Body of pancreas (tissue), 4 donors: ENCODE data around the gene CTPS2. TPM values are rescaled to one million over a fixed set of nuclear protein-coding genes. Genes with fewer than 3 reads are reported as not detected.

Experiments
- ATAC-seq: fragments of 150-250 bp; one replicate; pipeline ENCODE4 v1.9.1; 2016
- DNase-seq, 4 donors: peaks; one replicate each; pipeline ENCODE4 v3.0.0-alpha.2; 2019
- H3K27ac ChIP-seq, 4 donors: fragments of 200-600 bp; sonication (generic); 1 replicate in 3 of 4; 2 replicates in 1 of 4; pipeline versions ENCODE4 v1.5.1 to v1.6.1; 2016 to 2019; ENCODE audit warnings: mild to moderate bottlenecking in 1 of 4, mixed read lengths in 1 of 4, moderate library complexity in 1 of 4
- H3K27me3 ChIP-seq, 2 donors: fragments of 200-600 bp; sonication (generic); one replicate each; pipeline ENCODE4 v1.6.0; 2016; ENCODE audit warnings: mild to moderate bottlenecking in 1 of 2
- H3K36me3 ChIP-seq, 2 donors: fragments of 200-600 bp; sonication (generic); replicated peaks in 1 of 2; 2 replicates each; pipeline ENCODE4 v1.5.1; 2016; ENCODE audit warnings: low read depth in 2 of 2; ENCODE audit not compliant: insufficient read depth in 1 of 2
- H3K4me1 ChIP-seq: fragments of 200-600 bp; sonication (generic); one replicate; pipeline ENCODE4 v1.6.0; 2016
- H3K4me3 ChIP-seq, 2 donors: fragments of 200-600 bp; sonication (generic); 1 replicate in 1 of 2; 2 replicates in 1 of 2; pipeline ENCODE4 v1.5.1; 2016 to 2019
- H3K9me3 ChIP-seq, 3 donors: fragments of 200-600 bp; sonication (generic); 1 replicate in 2 of 3; 2 replicates in 1 of 3; pipeline ENCODE4 v1.5.1; 2016
- CTCF ChIP-seq, 7 experiments: fragments of 450-650 bp in 4 of 7; fragments of 200-600 bp in 3 of 7; sonication (generic) in 3 of 7; IDR thresholded peaks; one replicate each; pipeline ENCODE4 v1.5.1; 2016 to 2019; ENCODE audit warnings: antibody characterized with exemption in 7 of 7
- POLR2A ChIP-seq, 3 donors: fragments of 450-650 bp; IDR thresholded peaks; one replicate each; pipeline ENCODE4 v1.6.1; 2016; ENCODE audit warnings: antibody characterized with exemption in 3 of 3, mild to moderate bottlenecking in 2 of 3
- WGBS, 2 donors: methylation state at CpG; one replicate each; pipeline ENCODE4 v1.1.5; 2017; 5-methylcytosine and 5-hydroxymethylcytosine counted together
- intact Hi-C: fragments of 100-400 bp; cut with DNase I; formaldehyde crosslinking; loops from one replicate; pipeline ENCODE4 v1.15.1; 2023
- total RNA-seq, 2 donors: library from RNA; depleted of rRNA; stranded (reverse); fragments of >200 nt; gene quantifications; one replicate each; pipeline ENCODE4 v1.1.0, GENCODE V29; 2016

The CTPS2 gene
- total RNA-seq, 2 donors from 2014 or later, result 13.2 to 16.6 TPM

DNA sequence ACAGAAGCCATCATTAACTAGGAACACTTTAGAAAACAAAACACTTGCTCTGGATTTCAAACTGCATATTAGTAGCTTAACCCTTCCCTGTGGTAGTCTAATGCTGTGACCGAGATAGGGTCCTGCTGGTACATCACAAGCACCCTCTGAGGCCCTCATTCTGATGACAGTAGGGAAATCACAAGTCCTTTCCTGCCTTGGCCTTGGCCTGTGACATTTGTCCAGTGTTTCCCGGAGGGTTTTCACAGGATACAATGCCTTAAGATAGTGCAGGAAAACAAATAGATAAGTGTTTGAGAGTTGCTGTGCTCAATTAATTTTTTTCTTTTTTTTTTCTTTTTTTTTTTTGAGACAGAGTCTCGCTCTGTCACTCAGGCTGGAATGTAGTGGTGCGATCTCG, 36.0 kb upstream of the CTPS2 start:
- H3K9me3 ChIP-seq, result no peaks in the 10 kb centered on the region
- ATAC-seq (no peak), DNase-seq (no peak)
- H3K36me3 ChIP-seq, result no peaks in the 10 kb centered on the region
- no peaks in the 10 kb centered on the region for H3K27me3 ChIP-seq
- no peak overlapping the region for H3K4me3 ChIP-seq
- 86% methylated on average over 5 of the region's 5 CpGs; no CpG with 5 or more reads in 1 of the 2 donors for WGBS, 2 donors
- intact Hi-C loops, result no loop called here
- TF ChIP-seq CTCF (IDR thresholded peaks at IDR 0.05), result no peak
- no peak for TF ChIP-seq POLR2A (IDR thresholded peaks at IDR 0.05)
- H3K4me1 ChIP-seq, result no peaks in the 10 kb centered on the region
- H3K27ac ChIP-seq, result no peak overlapping the region

- H3K9me3 ChIP-seq, result no peaks in the 10 kb centered on the region
- H3K27ac ChIP-seq, result no peak overlapping the region
- TF ChIP-seq POLR2A (IDR thresholded peaks at IDR 0.05) (no peak), CTCF (IDR thresholded peaks at IDR 0.05) (no peak)
- H3K4me1 ChIP-seq, result no peaks in the 10 kb centered on the region
- ATAC-seq (no peak), DNase-seq (no peak)
- H3K36me3 ChIP-seq, result no peaks in the 10 kb centered on the region
- H3K4me3 ChIP-seq, result no peak overlapping the region
- intact Hi-C loops, result no loop called here
- H3K27me3 ChIP-seq, result no peaks in the 10 kb centered on the region
- 78 to 82% methylated on average over 5 of the region's 5 CpGs for WGBS, 2 donors
These were observed 33.2 kb upstream of the CTPS2 start for GRCh38 chrX:16745659-16746058.

GRCh38 chrX:16745102-16745501, 32.6 kb upstream of the CTPS2 start:
- H3K27ac ChIP-seq, result no peak overlapping the region
- TF ChIP-seq POLR2A (IDR thresholded peaks at IDR 0.05) (no peak), CTCF (IDR thresholded peaks at IDR 0.05) (no peak)
- H3K4me1 ChIP-seq, result no peaks in the 10 kb centered on the region
- WGBS, 2 donors, result 86% methylated on average over 5 of the region's 5 CpGs; no CpG with 5 or more reads in 1 of the 2 donors
- ATAC-seq (no peak), DNase-seq (no peak)
- H3K9me3 ChIP-seq, result no peaks in the 10 kb centered on the region
- H3K36me3 ChIP-seq, result no peaks in the 10 kb centered on the region
- H3K27me3 ChIP-seq, result no peaks in the 10 kb centered on the region
- intact Hi-C loops, result no loop called here
- no peak overlapping the region for H3K4me3 ChIP-seq

DNA sequence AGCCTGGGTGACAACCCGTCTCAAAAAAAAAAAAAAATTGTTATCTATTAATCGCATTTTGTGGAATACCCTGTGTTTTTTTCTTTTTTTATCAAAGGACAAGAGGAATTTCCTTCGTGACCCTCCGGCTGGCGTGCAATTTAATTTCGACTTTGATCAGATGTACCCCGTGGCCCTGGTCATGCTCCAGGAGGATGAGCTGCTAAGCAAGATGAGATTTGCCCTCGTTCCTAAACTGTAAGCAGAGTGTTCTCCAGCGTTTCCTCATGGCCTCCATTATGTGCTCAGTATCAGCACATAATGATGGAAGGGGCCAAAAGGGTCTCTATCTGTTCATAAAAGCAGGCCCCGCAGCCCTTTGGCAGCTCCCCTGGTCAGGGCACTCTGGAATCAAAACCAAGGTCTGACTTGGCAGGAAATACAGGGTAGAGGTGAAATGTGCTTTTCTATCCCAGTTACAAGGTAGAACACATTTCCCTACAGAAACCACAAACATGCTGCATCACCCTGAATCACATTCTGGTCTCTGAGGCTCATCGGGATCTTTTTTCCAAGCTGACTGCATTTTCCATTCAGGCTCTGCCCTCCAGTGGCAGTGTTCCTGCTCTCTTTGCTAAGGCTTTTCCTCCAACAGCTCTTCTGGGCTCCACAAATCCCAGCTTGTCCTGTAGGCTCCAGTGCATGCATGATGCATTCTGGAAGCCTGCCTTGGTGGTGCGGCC, 31.3 kb upstream of the CTPS2 start:
- intact Hi-C loops, result no loop called here
- no peaks in the 10 kb centered on the region for H3K4me1 ChIP-seq
- TF ChIP-seq POLR2A (IDR thresholded peaks at IDR 0.05) (no peak), CTCF (IDR thresholded peaks at IDR 0.05) (no peak)
- ATAC-seq, result no peak
- no peak for DNase-seq
- H3K27me3 ChIP-seq, result no peaks in the 10 kb centered on the region
- H3K36me3 ChIP-seq, result no peaks in the 10 kb centered on the region
- H3K4me3 ChIP-seq, result no peak overlapping the region
- 87 to 92% methylated on average over 11 of the region's 12 CpGs for WGBS, 2 donors
- H3K27ac ChIP-seq, result no peak overlapping the region
- H3K9me3 ChIP-seq, result no peaks in the 10 kb centered on the region

GRCh38 chrX:16739574-16739973, 27.1 kb upstream of the CTPS2 start:
- TF ChIP-seq CTCF (IDR thresholded peaks at IDR 0.05) (no peak), POLR2A (IDR thresholded peaks at IDR 0.05) (no peak)
- H3K36me3 ChIP-seq, result no peaks in the 10 kb centered on the region
- H3K27ac ChIP-seq, result no peak overlapping the region
- intact Hi-C loops, result no loop called here
- ATAC-seq (no peak), DNase-seq (no peak)
- no peaks in the 10 kb centered on the region for H3K27me3 ChIP-seq
- H3K4me1 ChIP-seq, result no peaks in the 10 kb centered on the region
- H3K9me3 ChIP-seq, result no peaks in the 10 kb centered on the region
- no peak overlapping the region for H3K4me3 ChIP-seq
- 33 to 84% methylated on average over 3 to 4 of the region's 6 CpGs for WGBS, 2 donors
